ENCODE measurements around the gene CRELD2. TPM values are rescaled to one million over a fixed set of nuclear protein-coding genes. Genes with fewer than 3 reads are reported as not detected.

The CRELD2 gene
- total and polyA plus RNA-seq, 2 of the 4 experiments (the other 2 are of a cell fraction) = 36.2 to 70.7 TPM

DNA sequence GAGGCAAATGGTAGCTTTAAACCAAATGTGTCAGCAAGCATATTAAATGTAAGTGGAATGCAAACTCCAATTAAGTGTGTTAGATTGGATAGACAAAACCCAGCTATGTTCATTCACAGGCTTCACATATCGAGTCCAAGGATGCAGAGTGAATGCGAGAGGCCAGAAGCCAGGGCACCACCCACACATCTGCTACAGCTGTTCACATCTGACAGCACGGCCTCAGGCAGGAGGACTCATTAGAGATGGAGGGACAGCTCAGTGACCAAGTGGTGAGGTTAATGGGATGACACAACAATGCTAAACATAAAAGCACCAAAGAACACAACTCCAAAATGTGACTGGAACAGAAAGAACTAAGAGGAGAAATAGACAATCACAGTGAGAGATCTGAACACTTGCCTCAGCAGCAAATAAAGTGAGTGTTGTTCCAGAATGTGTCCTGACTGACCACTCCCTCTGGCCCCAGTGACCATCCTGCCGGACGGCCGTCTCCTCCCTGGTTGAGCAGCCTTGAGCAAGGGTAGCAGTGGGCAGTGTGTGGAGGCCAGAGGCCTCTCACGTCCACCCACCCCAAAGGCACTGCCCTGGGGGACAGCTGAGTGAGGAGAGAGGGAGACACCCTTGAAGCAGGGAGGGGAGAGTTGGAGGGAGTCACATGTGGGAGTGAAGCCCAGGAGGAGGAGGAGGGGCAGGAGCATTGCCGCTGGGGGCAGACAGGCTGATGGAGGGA lies 23.9 kb upstream of the CRELD2 start:
- H2AK5ac ChIP-seq (ENCODE audit: low read depth, low read length) = no peak overlapping the region
- H3K36me3 ChIP-seq (ENCODE audit: control insufficient read depth, insufficient read depth, low read length) = peaks cover 19% of the 10 kb centered on the region
- ATAC-seq (ENCODE audit: low read depth) = no peak; the same call in 1 of the 2 replicates
- no TSS peak for BruUV-seq (replicated peaks)
- H3K14ac ChIP-seq (replicated peaks; ENCODE audit: low read depth, low read length) = no peak overlapping the region
- H2AK9ac ChIP-seq (replicated peaks; ENCODE audit: low read depth, low read length, poor library complexity) = no peak overlapping the region
- peaks cover 16 to 35% of the 10 kb centered on the region in 2 experiments for H3K79me1 ChIP-seq (ENCODE audit: low read depth in 1 of 2, low read length in 2 of 2)
- no peak overlapping the region for H3K4me2 ChIP-seq (ENCODE audit: low read depth, low read length)
- no peak overlapping the region for H2BK20ac ChIP-seq (ENCODE audit: low read depth, low read length)
- H3K23ac ChIP-seq (ENCODE audit: low read depth, low read length) = no peak overlapping the region
- no peaks in the 10 kb centered on the region for H3K27me3 ChIP-seq (ENCODE audit: control insufficient read depth, insufficient read depth, low read length)
- no peak overlapping the region for H2BK15ac ChIP-seq (ENCODE audit: low read depth, low read length)
- H3K9me1 ChIP-seq (ENCODE audit: insufficient read depth, low read length) = peaks cover 9% of the 10 kb centered on the region; the same call in 1 of the 2 replicates
- POLR2A ChIA-PET (ENCODE audit: unreplicated experiment) = no interaction called here
- dilution Hi-C loops (cut with HindIII; ENCODE audit: low sequenced_read_pairs, unreplicated experiment) = no loop called here
- H2BK120ac ChIP-seq (ENCODE audit: low read depth, low read length) = no peak overlapping the region
- no peak overlapping the region for H4K91ac ChIP-seq (ENCODE audit: insufficient read depth, low read depth, low read length)
- DNase-seq = no peak
- H3K9me3 ChIP-seq (ENCODE audit: control insufficient read depth, insufficient read depth, low read length) = peaks cover 7% of the 10 kb centered on the region
- no peak overlapping the region for H3K56ac ChIP-seq (ENCODE audit: extremely low read depth, insufficient read depth, low read length)
- no CpG with 5 or more reads among the region's 8 CpGs for WGBS, 2 experiments (ENCODE audit: extremely low coverage in 2 of 2, insufficient read length in 1 of 2)
- H3K4me3 ChIP-seq (ENCODE audit: insufficient read depth, low read depth, low read length) = no peak overlapping the region
- no peak overlapping the region for H2AFZ ChIP-seq (replicated peaks; ENCODE audit: low read length, poor library complexity)
- H3K18ac ChIP-seq (ENCODE audit: low read depth, low read length) = no peak overlapping the region
- no peak overlapping the region for H3K9ac ChIP-seq (ENCODE audit: low read depth, low read length)
- TF ChIP-seq MAZ (IDR thresholded peaks at IDR 0.05; ENCODE audit: borderline replicate concordance, low read depth, low read length) = no peak
- TF ChIP-seq, protein P1, sequence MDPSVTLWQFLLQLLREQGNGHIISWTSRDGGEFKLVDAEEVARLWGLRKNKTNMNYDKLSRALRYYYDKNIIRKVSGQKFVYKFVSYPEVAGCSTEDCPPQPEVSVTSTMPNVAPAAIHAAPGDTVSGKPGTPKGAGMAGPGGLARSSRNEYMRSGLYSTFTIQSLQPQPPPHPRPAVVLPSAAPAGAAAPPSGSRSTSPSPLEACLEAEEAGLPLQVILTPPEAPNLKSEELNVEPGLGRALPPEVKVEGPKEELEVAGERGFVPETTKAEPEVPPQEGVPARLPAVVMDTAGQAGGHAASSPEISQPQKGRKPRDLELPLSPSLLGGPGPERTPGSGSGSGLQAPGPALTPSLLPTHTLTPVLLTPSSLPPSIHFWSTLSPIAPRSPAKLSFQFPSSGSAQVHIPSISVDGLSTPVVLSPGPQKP (IDR thresholded peaks at IDR 0.05; ENCODE audit: borderline replicate concordance, low read depth, low read length) = no peak
- TF ChIP-seq RFX5 (IDR thresholded peaks at IDR 0.05; ENCODE audit: low read depth, low read length) = no peak
- TF ChIP-seq CHD1 (IDR thresholded peaks at IDR 0.05; ENCODE audit: low read depth, low read length) = no peak
- no peak for TF ChIP-seq NFE2L2 (IDR thresholded peaks at IDR 0.05; ENCODE audit: low read depth, low read length)
- TF ChIP-seq, protein P2, sequence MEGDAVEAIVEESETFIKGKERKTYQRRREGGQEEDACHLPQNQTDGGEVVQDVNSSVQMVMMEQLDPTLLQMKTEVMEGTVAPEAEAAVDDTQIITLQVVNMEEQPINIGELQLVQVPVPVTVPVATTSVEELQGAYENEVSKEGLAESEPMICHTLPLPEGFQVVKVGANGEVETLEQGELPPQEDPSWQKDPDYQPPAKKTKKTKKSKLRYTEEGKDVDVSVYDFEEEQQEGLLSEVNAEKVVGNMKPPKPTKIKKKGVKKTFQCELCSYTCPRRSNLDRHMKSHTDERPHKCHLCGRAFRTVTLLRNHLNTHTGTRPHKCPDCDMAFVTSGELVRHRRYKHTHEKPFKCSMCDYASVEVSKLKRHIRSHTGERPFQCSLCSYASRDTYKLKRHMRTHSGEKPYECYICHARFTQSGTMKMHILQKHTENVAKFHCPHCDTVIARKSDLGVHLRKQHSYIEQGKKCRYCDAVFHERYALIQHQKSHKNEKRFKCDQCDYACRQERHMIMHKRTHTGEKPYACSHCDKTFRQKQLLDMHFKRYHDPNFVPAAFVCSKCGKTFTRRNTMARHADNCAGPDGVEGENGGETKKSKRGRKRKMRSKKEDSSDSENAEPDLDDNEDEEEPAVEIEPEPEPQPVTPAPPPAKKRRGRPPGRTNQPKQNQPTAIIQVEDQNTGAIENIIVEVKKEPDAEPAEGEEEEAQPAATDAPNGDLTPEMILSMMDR (conservative IDR thresholded peaks at IDR 0.05; ENCODE audit: low read depth, low read length) = no peak
- TF ChIP-seq MXI1 (IDR thresholded peaks at IDR 0.05; ENCODE audit: borderline replicate concordance, low read depth, low read length) = no peak
- no peak for TF ChIP-seq CEBPB (IDR thresholded peaks at IDR 0.05; ENCODE audit: low read depth, low read length)
- no peak overlapping the region for H2BK5ac ChIP-seq (ENCODE audit: low read depth, low read length, poor library complexity, severe bottlenecking)
- H4K8ac ChIP-seq (ENCODE audit: low read depth in 2 of 2, low read length in 2 of 2) = no peak overlapping the region
- peaks cover 6% of the 10 kb centered on the region; the same call in 1 of the 2 replicates for H4K20me1 ChIP-seq (ENCODE audit: insufficient read depth, low read length)
- in situ Hi-C loops (cut with MboI; ENCODE audit: low sequenced_read_pairs) = no loop called here
- intact Hi-C loops (cut with micrococcal nuclease) = no loop called here
- H3K27ac ChIP-seq (ENCODE audit: insufficient read depth, low read length) = no peak overlapping the region
- CTCF ChIA-PET = no interaction called here
- no peak overlapping the region for H4K5ac ChIP-seq (ENCODE audit: low read depth, low read length)
- no peak overlapping the region for H3K4ac ChIP-seq (ENCODE audit: low read depth, low read length)
- H3K4me1 ChIP-seq (ENCODE audit: control insufficient read depth, insufficient read depth, low read length) = no peaks in the 10 kb centered on the region

Data from IMR-90 (cell line).